CMK (cell line): ENCODE measurements around the gene ICA1.
A peak's percentile ranks its signal among the peaks of the same experiment; 100 is the strongest.

Experiments
- DNase-seq: peaks from one replicate; pipeline ENCODE4 v3.0.0-alpha.2; 2010; ENCODE audit warnings: low read depth

ICA1 gene

GRCh38 chr7:8200717-8201116 is 61.2 kb downstream of the ICA1 start:
- DNase-seq, result no peak

- no peak for DNase-seq
Measured at GRCh38 chr7:8200316-8200715, 61.7 kb downstream of the ICA1 start.

- DNase-seq, result no peak
Measured at GRCh38 chr7:8197994-8198698, 63.8 kb downstream of the ICA1 start.

GRCh38 chr7:8192897-8193296 is 69.1 kb downstream of the ICA1 start:
- no peak for DNase-seq

- DNase-seq, result no peak
Measured at GRCh38 chr7:8190119-8190895, 71.7 kb downstream of the ICA1 start.

- no peak for DNase-seq
Measured at GRCh38 chr7:8189625-8190024, 72.3 kb downstream of the ICA1 start.

GRCh38 chr7:8185926-8186683 is 75.9 kb downstream of the ICA1 start:
- no peak for DNase-seq

- DNase-seq, result no peak
Measured at GRCh38 chr7:8184221-8184620, 77.7 kb downstream of the ICA1 start.

- no peak for DNase-seq
Measured at GRCh38 chr7:8179486-8179885, 82.5 kb downstream of the ICA1 start.

GRCh38 chr7:8178353-8178752 is 83.6 kb downstream of the ICA1 start:
- DNase-seq, result no peak

GRCh38 chr7:8177109-8177933 is 84.6 kb downstream of the ICA1 start:
- no peak for DNase-seq

GRCh38 chr7:8176370-8177081 is 85.4 kb downstream of the ICA1 start:
- DNase-seq, result no peak

GRCh38 chr7:8175929-8176369 is 86.0 kb downstream of the ICA1 start:
- no peak for DNase-seq

- no peak for DNase-seq
Measured at GRCh38 chr7:8172372-8173354, 89.3 kb downstream of the ICA1 start.

GRCh38 chr7:8169171-8169570 is 92.8 kb downstream of the ICA1 start:
- no peak for DNase-seq

GRCh38 chr7:8168336-8168735 is 93.6 kb downstream of the ICA1 start:
- DNase-seq, result no peak

- no peak for DNase-seq
Measured at GRCh38 chr7:8165150-8165549, 96.8 kb downstream of the ICA1 start.

- no peak for DNase-seq
Measured at GRCh38 chr7:8162181-8162580, 99.8 kb downstream of the ICA1 start.

- peak; percentile 47 for DNase-seq
Measured at GRCh38 chr7:8161364-8161828, 100.6 kb downstream of the ICA1 start.

- no peak for DNase-seq
Measured at GRCh38 chr7:8160779-8161345, 101.1 kb downstream of the ICA1 start.
